ENCODE data around the gene HNRNPA3.
"Not testable (repeated sequence)": the region's sequence is repeated elsewhere in the genome, so short reads cannot be mapped to it uniquely, and the experiment has no call there.

Gene HNRNPA3

DNA sequence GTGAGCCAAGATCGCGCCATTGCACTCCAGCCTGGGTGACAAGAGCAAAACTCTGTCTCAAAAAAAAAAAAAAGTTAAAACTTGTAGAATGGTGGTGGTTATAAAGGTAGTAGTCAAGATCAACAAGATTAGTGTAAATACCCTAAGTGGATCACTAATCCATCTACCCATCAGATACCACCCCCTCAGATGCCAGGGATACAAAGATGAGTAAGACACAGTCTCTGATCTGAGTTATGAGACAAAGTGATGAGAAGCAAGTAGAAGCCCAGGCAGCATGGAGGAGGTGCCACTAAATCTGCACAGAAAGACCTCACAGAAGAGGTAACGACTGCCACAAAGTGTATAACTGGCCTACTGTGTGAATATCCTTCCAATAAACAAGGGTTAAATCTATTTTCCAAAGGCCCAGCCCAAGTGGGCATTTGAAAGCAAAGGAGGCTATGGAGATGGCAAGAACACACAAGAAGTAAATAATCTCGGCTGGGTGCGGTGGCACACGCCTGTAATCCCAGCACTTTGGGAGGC is 31.7 kb downstream of the HNRNPA3 start:
- Histone ChIP-seq H3K9me3 (ENCODE audit: low read depth, low read length) (no peaks in the 10 kb centered on the region), H3K27ac (no peak overlapping the region; the same call in 1 of the 2 replicates), H3K4me3 (no peak overlapping the region), H3K9ac (ENCODE audit: insufficient read length) (no peak overlapping the region), H3K36me3 (ENCODE audit: insufficient read depth, low read length) (peaks cover 13% of the 10 kb centered on the region)
- DNase-seq (ENCODE audit: low read depth, low spot score) = no peak
- TF ChIP-seq EZH2 (IDR thresholded peaks at IDR 0.05) (no peak), POLR2AphosphoS5 (IDR thresholded peaks at IDR 0.05; ENCODE audit: borderline replicate concordance, low read depth, low read length) (no peak), FOXP2 (optimal IDR thresholded peaks at IDR 0.05; ENCODE audit: control extremely low read depth, extremely low read length, insufficient read depth) (no peak)

DNA sequence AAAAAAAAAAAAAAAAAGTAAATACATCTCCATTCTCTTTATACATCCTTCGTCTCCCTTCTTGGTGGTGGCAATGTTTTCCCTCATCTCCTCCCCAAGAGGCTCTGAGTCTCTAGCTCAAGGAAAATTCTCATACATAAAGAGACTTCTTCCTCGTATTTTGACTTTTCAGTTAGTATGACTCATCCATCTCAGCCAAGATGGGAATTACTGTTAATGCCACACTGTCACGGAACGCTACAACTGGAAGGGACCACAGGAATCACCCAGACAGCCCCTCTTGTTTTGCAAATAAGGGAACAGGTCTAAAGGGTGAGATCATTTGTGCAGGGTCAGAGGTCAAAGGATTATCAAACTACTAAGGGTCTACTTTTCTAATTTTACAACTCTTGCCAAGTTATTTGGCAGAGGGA is 32.4 kb downstream of the HNRNPA3 start:
- no peak overlapping the region for H3K4me3 ChIP-seq
- H3K9ac ChIP-seq (ENCODE audit: insufficient read length) = no peak overlapping the region

DNA sequence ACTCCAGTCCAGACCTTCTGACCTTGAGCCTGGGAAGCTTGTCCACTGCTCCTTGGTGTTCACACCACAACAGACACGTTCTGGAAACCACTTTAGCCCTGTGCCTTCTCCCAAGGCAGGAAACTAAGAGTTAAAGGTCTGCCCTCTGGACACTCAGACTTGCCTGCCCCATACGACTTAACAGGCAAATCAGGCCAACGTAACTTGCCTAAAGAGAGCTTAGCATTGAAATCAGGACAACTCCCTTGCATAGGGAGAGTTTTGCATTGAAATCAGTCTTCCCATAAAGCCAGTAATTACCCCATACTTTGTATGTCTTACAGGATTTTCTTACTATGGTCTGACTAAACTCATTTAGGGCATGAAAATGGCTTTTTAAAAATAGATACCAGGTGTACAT is 33.4 kb downstream of the HNRNPA3 start:
- TF ChIP-seq POLR2AphosphoS5 (IDR thresholded peaks at IDR 0.05; ENCODE audit: borderline replicate concordance, low read depth, low read length) = no peak
- 0 out of 2 replicates have a peak overlapping the region, but pooled peaks have one; percentile 14 for H3K27ac ChIP-seq
- peaks cover 13% of the 10 kb centered on the region for H3K36me3 ChIP-seq (ENCODE audit: insufficient read depth, low read length)
- H3K4me3 ChIP-seq = no peak overlapping the region
- H3K9me3 ChIP-seq (ENCODE audit: low read depth, low read length) = no peaks in the 10 kb centered on the region
- no peak for DNase-seq (ENCODE audit: low read depth, low spot score)
- no peak overlapping the region for H3K9ac ChIP-seq (ENCODE audit: insufficient read length)

More for the DNA sequence above, 32.4 kb downstream of the HNRNPA3 start:
- Histone ChIP-seq H3K27ac (peak overlapping the region; percentile 51; the same call in 1 of the 2 replicates), H3K36me3 (ENCODE audit: insufficient read depth, low read length) (peaks cover 13% of the 10 kb centered on the region), H3K9me3 (ENCODE audit: low read depth, low read length) (no peaks in the 10 kb centered on the region)
- DNase-seq (ENCODE audit: low read depth, low spot score) = no peak
- TF ChIP-seq FOXP2 (optimal IDR thresholded peaks at IDR 0.05; ENCODE audit: control extremely low read depth, extremely low read length, insufficient read depth) = no peak
- no peak for TF ChIP-seq EZH2 (IDR thresholded peaks at IDR 0.05)
- no peak for TF ChIP-seq POLR2AphosphoS5 (IDR thresholded peaks at IDR 0.05; ENCODE audit: borderline replicate concordance, low read depth, low read length)

DNA sequence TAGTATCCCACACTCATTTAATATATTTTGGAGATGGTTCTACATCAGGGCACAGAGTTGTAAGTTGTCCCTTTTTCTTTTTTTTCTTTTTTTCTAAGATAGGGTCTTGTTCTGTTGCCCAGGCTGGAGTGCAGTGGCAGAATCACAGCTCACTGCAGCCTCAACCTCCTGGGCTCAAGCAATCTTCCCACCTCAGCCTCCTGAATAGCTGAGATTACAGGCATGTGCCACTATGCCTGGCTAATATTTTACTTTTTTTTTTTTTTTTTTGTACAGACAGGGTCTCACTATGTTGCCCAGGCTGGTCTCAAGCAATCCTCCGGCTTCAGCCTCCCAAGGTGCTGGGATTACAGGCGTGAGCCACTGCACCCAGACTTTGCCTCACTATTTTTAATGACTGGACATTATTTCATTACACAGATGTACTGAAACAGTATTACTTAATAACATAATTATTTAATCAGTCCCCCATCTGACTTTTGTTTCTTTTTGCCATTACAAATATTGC is 34.0 kb downstream of the HNRNPA3 start:
- peaks cover 13% of the 10 kb centered on the region for H3K36me3 ChIP-seq (ENCODE audit: insufficient read depth, low read length)
- not testable (repeated sequence) for DNase-seq (ENCODE audit: low read depth, low spot score); H3K4me3 ChIP-seq; H3K9me3 ChIP-seq (ENCODE audit: low read depth, low read length); H3K27ac ChIP-seq; H3K9ac ChIP-seq (ENCODE audit: insufficient read length)

DNA sequence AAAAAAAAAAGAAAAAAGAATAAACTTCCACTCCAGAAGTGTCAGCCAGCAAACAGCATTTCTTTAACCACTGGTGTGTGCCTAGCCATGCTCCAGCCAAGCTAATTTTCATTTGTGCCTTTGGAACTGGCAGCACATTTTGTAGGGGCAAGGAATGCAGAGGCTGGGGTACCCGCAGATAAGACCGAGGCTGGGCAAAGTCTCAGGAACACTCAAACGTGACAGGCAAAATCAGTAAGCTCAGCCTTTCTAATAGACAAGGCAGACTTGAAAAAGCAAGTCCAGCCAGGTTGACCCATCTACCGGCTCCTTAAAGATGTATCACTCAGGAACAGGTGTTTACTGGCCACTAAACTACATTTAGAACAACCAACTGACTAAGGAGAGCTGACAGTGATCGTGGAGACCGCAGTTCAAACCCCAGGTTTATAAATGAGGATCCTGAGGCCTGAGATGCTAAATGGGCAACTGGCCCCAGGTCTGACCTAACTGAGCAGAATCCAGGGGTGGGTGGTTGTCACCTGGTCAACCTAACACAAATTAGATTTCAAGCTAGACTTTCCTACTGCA is 35.2 kb downstream of the HNRNPA3 start:
- Histone ChIP-seq H3K9me3 (ENCODE audit: low read depth, low read length) (no peaks in the 10 kb centered on the region), H3K9ac (ENCODE audit: insufficient read length) (no peak overlapping the region), H3K27ac (no peak overlapping the region), H3K36me3 (ENCODE audit: insufficient read depth, low read length) (peaks cover 20% of the 10 kb centered on the region), H3K4me3 (no peak overlapping the region)
- no peak for DNase-seq (ENCODE audit: low read depth, low spot score)
- TF ChIP-seq POLR2AphosphoS5 (IDR thresholded peaks at IDR 0.05; ENCODE audit: borderline replicate concordance, low read depth, low read length) (no peak), FOXP2 (optimal IDR thresholded peaks at IDR 0.05; ENCODE audit: control extremely low read depth, extremely low read length, insufficient read depth) (no peak), EZH2 (IDR thresholded peaks at IDR 0.05) (no peak)

DNA sequence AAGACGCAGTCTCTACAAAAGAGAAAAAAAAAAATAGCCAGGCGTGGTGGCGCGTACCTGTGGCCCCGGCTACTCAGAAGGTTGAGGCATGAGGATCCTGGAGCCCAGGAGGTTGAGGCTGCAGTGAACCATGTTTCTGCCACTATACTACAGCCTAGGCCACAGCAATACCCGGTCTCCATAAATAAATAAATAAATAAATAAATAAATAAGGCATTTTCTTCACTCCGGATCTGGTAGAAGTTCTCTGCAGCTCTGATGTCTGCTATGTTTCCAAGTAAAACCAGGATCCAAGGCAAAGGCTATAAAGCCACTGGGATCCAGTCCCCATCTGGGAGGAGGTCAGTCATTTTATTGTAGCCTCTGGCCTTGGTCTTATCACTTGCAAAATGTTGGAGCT is 36.4 kb downstream of the HNRNPA3 start:
- Histone ChIP-seq H3K27ac (no peak overlapping the region), H3K36me3 (ENCODE audit: insufficient read depth, low read length) (peaks cover 28% of the 10 kb centered on the region), H3K4me3 (no peak overlapping the region), H3K9me3 (ENCODE audit: low read depth, low read length) (no peaks in the 10 kb centered on the region), H3K9ac (ENCODE audit: insufficient read length) (no peak overlapping the region)
- TF ChIP-seq FOXP2 (optimal IDR thresholded peaks at IDR 0.05; ENCODE audit: control extremely low read depth, extremely low read length, insufficient read depth) = no peak
- DNase-seq (ENCODE audit: low read depth, low spot score) = no peak

DNA sequence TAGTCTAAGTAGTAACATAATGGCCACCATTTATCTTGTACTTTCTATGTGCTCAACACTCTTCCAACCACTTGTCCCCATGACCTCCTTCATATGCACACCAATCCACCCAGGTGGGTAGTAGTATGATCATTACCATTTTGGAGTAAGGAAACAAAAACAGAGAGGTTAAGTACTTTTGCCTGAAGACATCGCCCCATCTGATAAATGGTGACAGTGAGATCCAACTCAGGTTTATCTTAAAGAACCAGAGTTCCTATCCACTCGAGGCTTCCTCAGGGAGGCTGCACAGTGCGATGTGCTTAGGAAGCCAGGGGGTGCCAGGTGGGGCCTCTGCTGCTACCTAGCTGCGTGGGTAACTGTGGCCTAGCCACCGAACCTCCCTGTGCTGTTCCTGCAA is 37.9 kb downstream of the HNRNPA3 start:
- H3K9ac ChIP-seq (ENCODE audit: insufficient read length) = no peak overlapping the region

DNA sequence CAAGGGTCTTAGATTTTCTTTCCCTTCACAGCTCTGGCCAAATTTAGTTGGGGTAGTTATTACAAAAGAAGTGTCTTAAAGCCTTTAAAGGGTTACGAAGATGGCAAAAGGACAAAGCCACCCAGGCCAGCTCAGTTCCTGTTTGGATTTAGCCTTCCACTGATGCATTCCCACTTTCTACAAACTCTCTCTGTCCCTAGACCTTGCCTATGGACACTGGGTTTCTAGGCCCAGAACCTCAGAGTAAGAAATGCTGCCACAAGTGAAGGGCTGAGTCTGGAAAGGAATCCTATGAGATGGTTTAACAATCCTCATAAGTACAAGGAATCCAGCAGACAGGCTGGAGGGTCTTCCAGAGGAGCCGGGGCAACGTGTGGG is 38.6 kb downstream of the HNRNPA3 start:
- H3K36me3 ChIP-seq (ENCODE audit: insufficient read depth, low read length) = peaks cover 38% of the 10 kb centered on the region
- H3K9me3 ChIP-seq (ENCODE audit: low read depth, low read length) = 0 out of 2 replicates have a peak, but pooled peaks cover 3% of the 10 kb centered on the region
- H3K4me3 ChIP-seq = no peak overlapping the region
- TF ChIP-seq EZH2 (IDR thresholded peaks at IDR 0.05) (no peak), POLR2AphosphoS5 (IDR thresholded peaks at IDR 0.05; ENCODE audit: borderline replicate concordance, low read depth, low read length) (no peak), FOXP2 (optimal IDR thresholded peaks at IDR 0.05; ENCODE audit: control extremely low read depth, extremely low read length, insufficient read depth) (no peak)
- peak overlapping the region; percentile 46; the same call in 1 of the 2 replicates for H3K27ac ChIP-seq
- no peak for DNase-seq (ENCODE audit: low read depth, low spot score)
- no peak overlapping the region for H3K9ac ChIP-seq (ENCODE audit: insufficient read length)

More for the DNA sequence above, 37.9 kb downstream of the HNRNPA3 start:
- Histone ChIP-seq H3K36me3 (ENCODE audit: insufficient read depth, low read length) (peaks cover 38% of the 10 kb centered on the region), H3K9me3 (ENCODE audit: low read depth, low read length) (no peaks in the 10 kb centered on the region), H3K27ac (no peak overlapping the region), H3K4me3 (no peak overlapping the region)
- no peak for TF ChIP-seq POLR2AphosphoS5 (IDR thresholded peaks at IDR 0.05; ENCODE audit: borderline replicate concordance, low read depth, low read length)
- no peak for TF ChIP-seq EZH2 (IDR thresholded peaks at IDR 0.05)
- TF ChIP-seq FOXP2 (optimal IDR thresholded peaks at IDR 0.05; ENCODE audit: control extremely low read depth, extremely low read length, insufficient read depth) = no peak
- no peak for DNase-seq (ENCODE audit: low read depth, low spot score)
